ENCODE results near the gene DOCK9.

- TF ChIP-seq CTCF (IDR thresholded peaks at IDR 0.05; ENCODE audit: low read length) (no peak), EZH2 (optimal IDR thresholded peaks at IDR 0.05; ENCODE audit: low read depth, low read length) (no peak)
These were observed 43.6 kb downstream of the DOCK9 start for GRCh38 chr13:98934243-98934642.
